ENCODE data around the gene GPSM3.

- TF ChIP-seq TAF1 (IDR thresholded peaks at IDR 0.05; ENCODE audit: borderline replicate concordance, insufficient read depth, low read length): no peak
- TF ChIP-seq POLR2AphosphoS5 (IDR thresholded peaks at IDR 0.05; ENCODE audit: low read depth, low read length): no peak
- no peak for TF ChIP-seq REST (IDR thresholded peaks at IDR 0.05; ENCODE audit: insufficient read depth in 1 of 2, low read depth in 2 of 2, low read length in 2 of 2)
- TF ChIP-seq SIN3A (IDR thresholded peaks at IDR 0.05; ENCODE audit: borderline replicate concordance, insufficient read depth, low read length): no peak
- no peak for TF ChIP-seq FOXP2 (optimal IDR thresholded peaks at IDR 0.05; ENCODE audit: borderline replicate concordance, extremely low read depth, extremely low read length, insufficient read depth)
These were observed 21.7 kb upstream of the GPSM3 start for GRCh38 chr6:32214126-32214525.

Measured in PFSK-1 (cell line).